ENCODE results near the gene SMARCA2. TPM values are rescaled to one million over a fixed set of nuclear protein-coding genes. Genes with fewer than 3 reads are reported as not detected.

The SMARCA2 gene
- total RNA-seq, 1 experiment from 2014 or later = 27.9 TPM

GRCh38 chr9:2086971-2087370, 71.8 kb downstream of the SMARCA2 start:
- no peaks in the 10 kb centered on the region for H4K20me1 ChIP-seq (ENCODE audit: low read length)
- ATAC-seq = no peak
- CTCF ChIA-PET = no interaction called here
- H3K79me2 ChIP-seq (ENCODE audit: low read length) = no peaks in the 10 kb centered on the region
- H3F3A ChIP-seq (ENCODE audit: low read length, unreplicated experiment) = no peaks in the 10 kb centered on the region
- no peak for DNase-seq
- no peak overlapping the region for H3K27ac ChIP-seq (ENCODE audit: low read length)
- intact Hi-C loops (cut with micrococcal nuclease) = no loop called here
- H3K36me3 ChIP-seq (ENCODE audit: low read depth, low read length) = no peaks in the 10 kb centered on the region
- TF ChIP-seq CTCF (conservative IDR thresholded peaks at IDR 0.05; ENCODE audit: low read depth, low read length) (no peak), EZH2phosphoT487 (IDR thresholded peaks at IDR 0.05; ENCODE audit: borderline replicate concordance, low read length) (no peak), EZH2 (IDR thresholded peaks at IDR 0.05; ENCODE audit: low read length, unreplicated experiment) (no peak)
- H3K4me1 ChIP-seq (ENCODE audit: insufficient read depth, low read length) = no peaks in the 10 kb centered on the region
- H3K9ac ChIP-seq (ENCODE audit: low read length) = no peak overlapping the region
- H3K4me3 ChIP-seq (ENCODE audit: low read length) = no peak overlapping the region
- no peak overlapping the region for H2AFZ ChIP-seq (ENCODE audit: low read length)
- BruUV-seq (replicated peaks) = no TSS peak
- no peaks in the 10 kb centered on the region for H3K9me2 ChIP-seq (replicated peaks; ENCODE audit: low read length)
- POLR2A ChIA-PET (ENCODE audit: unreplicated experiment) = no interaction called here
- no peaks in the 10 kb centered on the region for H3K9me3 ChIP-seq (ENCODE audit: low read length)
- H3K27me3 ChIP-seq (ENCODE audit: low read length) = no peaks in the 10 kb centered on the region
- H3K4me2 ChIP-seq (ENCODE audit: low read length) = no peak overlapping the region

GRCh38 chr9:2087500-2088313, 72.6 kb downstream of the SMARCA2 start:
- Histone ChIP-seq H3K79me2 (ENCODE audit: low read length) (no peaks in the 10 kb centered on the region), H3K9ac (ENCODE audit: low read length) (no peak overlapping the region), H3K9me2 (replicated peaks; ENCODE audit: low read length) (no peaks in the 10 kb centered on the region), H3K9me3 (ENCODE audit: low read length) (no peaks in the 10 kb centered on the region), H4K20me1 (ENCODE audit: low read length) (no peaks in the 10 kb centered on the region), H3K4me2 (ENCODE audit: low read length) (no peak overlapping the region), H3F3A (ENCODE audit: low read length, unreplicated experiment) (no peaks in the 10 kb centered on the region), H3K27ac (ENCODE audit: low read length) (no peak overlapping the region), H2AFZ (ENCODE audit: low read length) (no peak overlapping the region), H3K36me3 (ENCODE audit: low read depth, low read length) (no peaks in the 10 kb centered on the region), H3K4me1 (ENCODE audit: insufficient read depth, low read length) (no peaks in the 10 kb centered on the region), H3K27me3 (ENCODE audit: low read length) (no peaks in the 10 kb centered on the region), H3K4me3 (ENCODE audit: low read length) (no peak overlapping the region)
- intact Hi-C loops (cut with micrococcal nuclease) = no loop called here
- TF ChIP-seq CTCF (conservative IDR thresholded peaks at IDR 0.05; ENCODE audit: low read depth, low read length) = peak; percentile 74
- no peak for TF ChIP-seq EZH2phosphoT487 (IDR thresholded peaks at IDR 0.05; ENCODE audit: borderline replicate concordance, low read length)
- no peak for TF ChIP-seq EZH2 (IDR thresholded peaks at IDR 0.05; ENCODE audit: low read length, unreplicated experiment)
- BruUV-seq (replicated peaks) = no TSS peak
- ChIA-PET POLR2A (ENCODE audit: unreplicated experiment) (no interaction called here), CTCF (no interaction called here)
- ATAC-seq (peak; percentile 31; the same call in 1 of the 2 replicates), DNase-seq (peak; percentile 53)

DNA sequence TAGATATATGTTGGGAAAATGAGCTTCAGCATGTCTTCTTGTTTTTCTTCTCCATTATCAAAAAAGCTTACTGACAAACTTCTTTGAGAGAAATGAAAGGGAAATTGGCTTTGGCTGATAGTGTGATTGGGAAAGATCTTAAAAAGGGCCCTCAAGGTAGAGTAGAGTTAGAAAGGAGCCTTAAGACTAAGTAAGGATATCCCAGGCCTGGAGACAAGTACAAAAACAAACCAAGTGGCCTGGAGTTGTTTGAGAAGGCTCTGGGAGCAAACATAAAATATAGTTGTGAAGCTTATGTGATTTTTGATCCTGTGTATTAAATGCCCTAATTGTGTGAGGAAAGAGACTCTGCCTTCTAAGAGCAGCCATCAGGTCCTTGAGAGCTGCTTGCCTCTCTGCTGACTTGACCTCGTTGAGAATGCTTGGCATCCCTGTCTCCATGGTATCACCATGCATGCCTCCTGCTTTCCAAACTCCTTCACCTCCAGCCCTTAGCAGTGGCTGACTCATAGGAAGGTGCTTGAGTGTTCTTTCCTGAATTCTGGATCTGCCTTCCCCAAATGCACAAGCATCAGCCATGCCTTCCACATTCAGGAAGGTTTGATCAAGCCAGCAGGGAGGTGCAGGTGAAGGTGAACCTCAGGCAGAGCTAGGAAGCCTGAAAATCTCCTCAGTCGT, 78.9 kb downstream of the SMARCA2 start:
- Histone ChIP-seq H2AFZ (ENCODE audit: low read length) (no peak overlapping the region), H4K20me1 (ENCODE audit: low read length) (no peaks in the 10 kb centered on the region), H3K4me2 (ENCODE audit: low read length) (no peak overlapping the region), H3K27ac (ENCODE audit: low read length) (no peak overlapping the region), H3K79me2 (ENCODE audit: low read length) (no peaks in the 10 kb centered on the region), H3K9ac (ENCODE audit: low read length) (no peak overlapping the region), H3K4me3 (ENCODE audit: low read length) (no peak overlapping the region), H3K9me3 (ENCODE audit: low read length) (no peaks in the 10 kb centered on the region), H3F3A (ENCODE audit: low read length, unreplicated experiment) (no peaks in the 10 kb centered on the region), H3K36me3 (ENCODE audit: low read depth, low read length) (no peaks in the 10 kb centered on the region), H3K9me2 (replicated peaks; ENCODE audit: low read length) (no peaks in the 10 kb centered on the region), H3K27me3 (ENCODE audit: low read length) (no peaks in the 10 kb centered on the region), H3K4me1 (ENCODE audit: insufficient read depth, low read length) (no peaks in the 10 kb centered on the region)
- BruUV-seq (replicated peaks) = no TSS peak
- TF ChIP-seq EZH2phosphoT487 (IDR thresholded peaks at IDR 0.05; ENCODE audit: borderline replicate concordance, low read length) = no peak
- no peak for TF ChIP-seq EZH2 (IDR thresholded peaks at IDR 0.05; ENCODE audit: low read length, unreplicated experiment)
- TF ChIP-seq CTCF (conservative IDR thresholded peaks at IDR 0.05; ENCODE audit: low read depth, low read length) = no peak
- no peak for DNase-seq
- intact Hi-C loops (cut with micrococcal nuclease) = no loop called here
- POLR2A ChIA-PET (ENCODE audit: unreplicated experiment) = no interaction called here
- peak; percentile 31; the same call in 1 of the 2 replicates for ATAC-seq
- CTCF ChIA-PET = no interaction called here

All from PC-3 (cell line).